HG03064 (cell line): ENCODE results near the gene TTLL11.

Source experiments
- ATAC-seq: cut with Tn5 transposase; IDR thresholded peaks from one replicate; pipeline ENCODE4 v1.9.1; 2021; ENCODE audit warnings: low read depth; ENCODE audit not compliant: unreplicated experiment

TTLL11 gene

DNA sequence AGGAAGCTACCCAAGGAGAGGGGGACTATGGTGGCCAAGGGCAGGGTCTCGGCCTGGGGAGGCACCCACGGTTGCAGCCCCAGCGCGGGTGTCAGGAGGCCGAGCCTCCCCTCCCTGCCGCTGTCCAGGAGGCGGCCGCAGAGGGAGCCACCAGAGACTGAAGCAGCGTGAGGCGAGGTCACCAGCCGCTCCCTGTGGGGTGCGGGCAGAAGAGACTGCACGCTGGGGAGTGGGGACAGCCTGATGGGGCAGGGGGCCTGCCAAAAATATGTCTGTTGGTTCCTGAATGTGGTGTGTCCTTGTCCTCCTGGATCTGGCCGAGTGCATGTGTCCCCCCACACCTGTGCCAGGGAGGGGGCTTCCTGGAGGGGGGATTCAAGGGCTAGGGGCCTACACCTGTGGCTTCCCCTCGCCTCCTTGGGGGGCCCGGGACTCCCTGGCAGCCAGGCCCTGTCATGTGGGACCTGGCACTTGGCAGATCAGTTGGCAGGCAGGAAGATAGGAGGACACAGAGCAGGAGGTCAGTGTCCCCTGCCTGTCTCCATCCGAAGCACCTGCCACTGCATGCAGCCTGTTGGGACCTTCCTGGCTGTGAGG lies 310.5 kb downstream of the TTLL11 start:
- ATAC-seq = no peak

DNA sequence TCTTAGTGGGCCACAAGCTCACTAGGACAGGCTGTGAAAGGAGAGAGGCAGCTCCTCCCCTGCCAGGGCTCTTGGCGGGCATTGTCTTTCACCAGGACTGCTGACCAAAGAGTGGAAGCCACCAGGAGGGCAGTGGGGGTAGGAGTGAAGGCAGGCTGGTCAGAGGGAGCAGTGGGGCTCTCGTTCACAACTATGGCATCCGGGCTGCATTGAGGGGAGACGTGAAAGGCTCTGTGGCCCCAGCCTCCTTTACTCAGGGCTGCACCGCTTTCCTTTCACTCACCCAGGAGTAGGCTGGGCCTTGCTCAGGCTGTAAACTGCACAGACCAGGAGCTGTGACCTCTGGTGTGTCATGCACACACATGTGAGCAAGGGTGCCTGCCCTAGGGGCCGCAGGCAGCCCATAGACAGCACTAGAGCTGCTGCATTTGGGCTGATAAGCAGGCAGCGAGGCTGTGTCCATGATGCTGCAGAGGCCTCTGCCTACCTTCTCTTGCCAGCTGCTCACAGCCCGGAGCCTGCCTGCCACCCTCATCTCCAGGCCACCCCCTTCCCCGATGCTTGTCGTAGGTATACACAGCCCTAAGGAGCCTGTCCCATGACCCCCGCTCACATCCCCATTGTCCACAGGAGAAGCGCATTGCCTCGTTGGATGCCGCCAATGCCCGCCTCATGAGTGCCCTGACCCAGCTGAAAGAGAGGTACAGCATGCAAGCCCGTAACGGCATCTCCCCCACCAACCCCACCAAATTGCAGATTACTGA lies 311.2 kb downstream of the TTLL11 start:
- ATAC-seq = no peak

DNA sequence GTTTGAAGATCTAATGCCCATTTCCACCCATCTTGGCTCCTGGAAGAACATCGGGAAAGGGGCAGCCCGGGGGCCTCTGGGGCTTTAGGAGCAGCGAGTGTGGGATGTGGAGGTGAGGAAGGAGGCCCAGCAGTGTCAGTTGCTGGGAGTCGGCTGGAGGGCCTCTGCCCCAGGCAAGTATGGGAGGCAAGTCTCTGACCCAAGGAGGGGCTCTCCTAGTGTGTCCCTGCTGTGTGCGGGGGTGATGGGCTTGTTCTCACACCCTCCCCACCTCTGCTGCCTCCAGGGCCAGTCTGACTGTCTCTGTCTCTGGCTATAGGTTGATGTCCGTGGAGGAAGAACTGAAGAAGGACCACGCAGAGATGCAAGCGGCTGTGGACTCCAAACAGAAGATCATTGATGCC lies 312.0 kb downstream of the TTLL11 start:
- no peak for ATAC-seq

DNA sequence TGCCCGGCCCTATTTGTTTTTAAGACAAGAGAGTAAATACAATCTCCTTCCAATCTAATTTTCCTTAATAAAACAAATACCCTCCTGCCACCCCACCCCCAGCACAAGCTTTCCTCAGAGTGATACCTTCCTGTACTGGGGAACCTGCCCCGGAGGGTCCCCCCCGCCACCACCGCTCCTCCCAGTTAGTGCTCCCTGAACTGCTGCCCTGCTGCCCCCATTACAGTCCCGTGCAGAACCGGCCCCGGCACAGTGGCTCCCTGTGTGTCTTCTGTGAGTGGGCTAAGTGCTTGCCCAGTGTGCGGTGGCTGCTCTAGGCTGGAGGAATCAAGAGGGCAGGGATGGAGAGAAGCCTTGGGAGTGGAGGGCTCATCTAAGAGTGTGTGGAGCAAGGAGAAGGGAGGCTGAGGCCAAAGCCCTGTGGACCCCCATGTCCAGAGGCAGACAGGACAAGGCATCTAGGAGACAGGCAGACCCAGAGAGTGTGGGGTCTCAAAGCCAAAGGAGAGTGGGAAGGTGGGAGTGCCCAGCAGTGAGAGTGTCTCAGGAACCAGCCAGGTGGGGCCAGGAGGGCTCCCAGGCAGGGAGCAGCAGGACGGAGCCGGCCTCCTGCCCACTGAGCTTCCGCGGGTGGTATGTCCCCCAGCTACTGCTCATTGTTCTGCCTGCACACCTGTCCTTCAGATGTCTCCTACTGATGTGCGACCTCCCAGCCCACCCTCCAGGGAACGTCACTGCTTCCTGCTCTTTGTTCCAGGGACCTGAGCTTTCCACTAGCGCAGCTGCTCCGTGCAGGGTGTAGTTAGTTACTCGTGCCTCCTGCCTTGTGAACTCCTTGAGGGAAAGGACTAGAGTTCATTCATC lies 312.7 kb downstream of the TTLL11 start:
- no peak for ATAC-seq

DNA sequence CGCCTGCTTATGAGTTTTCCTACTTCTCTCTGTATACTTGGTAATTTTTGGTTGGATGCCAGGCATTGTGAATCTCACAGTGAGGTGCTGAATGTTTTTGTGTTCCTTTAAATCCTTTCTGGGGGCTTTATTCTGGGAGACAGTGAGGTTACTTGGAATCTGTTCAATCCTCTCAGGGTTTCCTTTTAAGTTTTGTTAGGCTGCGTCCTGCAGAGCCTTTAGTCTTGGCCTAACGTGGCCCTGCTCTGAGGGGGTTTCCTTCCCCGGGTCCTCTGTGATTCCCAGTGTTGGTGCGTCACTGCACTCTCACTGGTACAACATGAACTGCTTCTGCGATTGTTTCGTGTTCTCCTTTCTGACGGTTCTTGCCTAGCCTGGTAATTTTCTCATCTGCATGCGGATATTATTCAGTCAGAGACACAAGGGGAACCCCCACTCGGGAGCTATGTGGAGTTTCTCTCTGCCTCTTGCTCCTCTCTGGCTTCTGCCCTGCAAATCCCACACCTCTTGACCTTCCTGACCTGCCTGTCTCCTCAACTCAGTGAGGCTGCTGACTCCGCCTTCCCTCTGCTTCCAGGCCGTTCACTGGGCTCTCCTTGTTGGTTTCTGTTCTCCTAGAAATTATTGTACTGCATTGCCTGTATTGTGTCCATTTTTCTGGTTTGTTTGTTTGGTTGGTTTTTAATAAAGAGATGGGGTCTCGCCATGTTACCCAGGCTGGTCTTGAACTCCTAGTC lies 313.6 kb downstream of the TTLL11 start:
- ATAC-seq = no peak

DNA sequence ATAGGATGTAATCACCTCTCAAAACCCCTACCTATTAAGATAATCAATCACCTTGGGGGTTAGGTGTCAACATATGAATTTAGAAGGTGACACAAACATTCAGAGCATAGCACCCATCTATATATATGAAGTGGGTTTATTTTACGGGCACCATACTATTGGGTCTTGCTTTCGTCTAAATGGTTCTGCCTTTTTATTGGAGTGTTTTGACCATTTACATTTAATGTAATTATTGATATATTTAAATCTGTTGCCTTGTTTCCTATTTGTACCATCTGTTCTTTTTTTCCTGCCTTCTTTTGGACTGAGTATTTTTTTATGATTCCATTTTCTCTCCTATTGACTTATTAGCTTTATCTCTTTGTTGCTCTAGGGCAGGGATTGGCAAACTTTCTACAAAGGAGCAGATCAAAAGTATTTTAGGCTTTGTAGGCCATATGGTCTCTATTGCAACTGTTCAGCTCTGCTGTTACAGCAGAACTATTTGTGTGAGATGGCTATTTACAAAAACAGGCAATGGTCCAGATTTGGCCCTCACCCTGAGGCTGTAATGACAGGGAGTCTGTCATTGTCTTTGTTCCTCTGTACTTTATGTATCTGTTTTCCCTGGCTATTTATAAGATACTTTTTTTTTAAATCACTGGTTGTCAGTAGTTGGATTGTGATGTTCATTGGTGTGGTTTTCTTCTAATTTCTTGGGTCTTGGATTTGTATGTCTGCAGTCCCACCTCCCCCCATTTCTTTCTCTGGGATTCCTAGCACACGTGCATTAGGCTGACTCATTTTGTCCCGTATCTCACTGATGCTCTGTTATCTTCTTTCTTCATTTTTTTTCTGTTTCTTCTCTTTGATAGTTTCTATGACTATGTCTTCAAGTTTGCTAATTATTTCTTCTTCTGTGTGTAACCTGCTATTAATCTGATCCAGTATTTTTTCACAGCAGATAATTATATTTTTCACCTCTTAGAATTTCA lies 314.6 kb downstream of the TTLL11 start:
- no peak for ATAC-seq

DNA sequence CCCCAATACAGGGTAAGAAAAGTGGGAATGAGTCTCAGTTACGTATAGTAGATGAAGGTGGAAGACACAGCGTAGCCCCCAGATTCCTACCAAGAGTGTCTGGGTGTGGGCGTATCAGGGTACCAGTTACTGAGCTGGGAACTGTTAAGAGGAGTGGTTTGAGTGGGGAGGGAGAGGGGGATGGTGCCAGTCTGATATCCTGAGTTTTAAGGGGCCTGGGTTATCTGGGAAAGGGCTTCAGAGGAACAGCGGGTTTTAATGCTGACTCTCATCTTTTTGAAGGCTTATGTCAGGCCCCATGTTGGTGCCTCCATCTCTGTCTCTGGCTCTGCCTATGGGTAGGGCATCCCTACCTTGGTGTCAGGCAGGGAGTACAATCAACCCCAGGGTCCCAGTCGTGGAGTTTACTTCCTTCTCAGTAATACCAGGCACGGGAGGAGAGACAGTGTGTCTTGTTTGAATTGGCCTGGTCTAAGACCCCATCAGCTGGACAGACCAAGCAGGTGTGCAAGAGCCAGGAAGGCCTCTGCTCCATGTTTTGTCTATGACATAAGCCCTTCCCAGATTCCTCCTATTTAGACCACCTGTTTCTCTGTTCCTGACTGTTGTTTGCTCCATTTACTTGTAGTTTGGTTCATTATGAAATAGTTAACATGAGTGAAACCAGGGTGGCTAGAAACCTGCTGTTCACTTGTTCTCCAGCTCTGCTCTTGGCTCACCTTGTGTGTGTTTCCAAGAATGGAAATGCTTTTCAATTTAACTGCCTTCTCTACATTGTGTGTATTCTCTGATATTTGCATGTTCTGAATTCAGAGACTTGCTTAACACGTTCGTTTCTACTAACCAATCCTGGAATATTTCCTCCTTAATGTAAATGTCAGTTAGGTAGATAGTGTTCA lies 316.1 kb downstream of the TTLL11 start:
- no peak for ATAC-seq

DNA sequence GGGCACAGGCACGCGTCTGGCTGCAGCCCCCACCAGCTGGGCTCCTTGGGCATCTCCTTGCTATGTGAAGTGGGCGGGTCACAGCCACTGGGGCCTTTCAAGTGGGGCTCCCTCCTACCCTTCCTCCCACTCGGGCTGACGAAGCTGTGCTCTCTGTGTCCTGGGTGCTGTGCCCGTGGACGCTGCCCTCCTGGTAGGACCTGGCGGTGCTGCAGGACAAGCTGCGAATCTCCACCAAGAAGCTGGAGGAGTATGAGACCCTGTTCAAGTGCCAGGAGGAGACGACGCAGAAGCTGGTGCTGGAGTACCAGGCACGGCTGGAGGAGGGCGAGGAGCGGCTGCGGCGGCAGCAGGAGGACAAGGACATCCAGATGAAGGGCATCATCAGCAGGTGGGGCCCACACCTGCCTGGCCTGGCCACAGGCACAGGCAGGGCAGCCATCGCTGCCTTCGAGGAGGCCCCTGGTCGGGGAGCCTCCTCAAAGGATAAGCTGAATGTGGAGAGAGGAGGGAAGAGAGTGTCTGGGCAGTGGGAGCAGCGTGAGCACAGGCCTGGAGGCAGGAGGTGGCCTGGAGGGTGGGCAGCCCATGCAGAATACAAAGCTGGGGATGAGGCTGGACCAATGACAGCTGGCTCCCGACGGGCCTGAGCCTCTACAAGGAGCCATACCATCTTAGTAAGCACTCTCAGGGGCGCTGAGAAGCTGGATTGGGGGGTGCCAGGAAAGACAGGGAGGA lies 316.9 kb downstream of the TTLL11 start:
- no peak for ATAC-seq

DNA sequence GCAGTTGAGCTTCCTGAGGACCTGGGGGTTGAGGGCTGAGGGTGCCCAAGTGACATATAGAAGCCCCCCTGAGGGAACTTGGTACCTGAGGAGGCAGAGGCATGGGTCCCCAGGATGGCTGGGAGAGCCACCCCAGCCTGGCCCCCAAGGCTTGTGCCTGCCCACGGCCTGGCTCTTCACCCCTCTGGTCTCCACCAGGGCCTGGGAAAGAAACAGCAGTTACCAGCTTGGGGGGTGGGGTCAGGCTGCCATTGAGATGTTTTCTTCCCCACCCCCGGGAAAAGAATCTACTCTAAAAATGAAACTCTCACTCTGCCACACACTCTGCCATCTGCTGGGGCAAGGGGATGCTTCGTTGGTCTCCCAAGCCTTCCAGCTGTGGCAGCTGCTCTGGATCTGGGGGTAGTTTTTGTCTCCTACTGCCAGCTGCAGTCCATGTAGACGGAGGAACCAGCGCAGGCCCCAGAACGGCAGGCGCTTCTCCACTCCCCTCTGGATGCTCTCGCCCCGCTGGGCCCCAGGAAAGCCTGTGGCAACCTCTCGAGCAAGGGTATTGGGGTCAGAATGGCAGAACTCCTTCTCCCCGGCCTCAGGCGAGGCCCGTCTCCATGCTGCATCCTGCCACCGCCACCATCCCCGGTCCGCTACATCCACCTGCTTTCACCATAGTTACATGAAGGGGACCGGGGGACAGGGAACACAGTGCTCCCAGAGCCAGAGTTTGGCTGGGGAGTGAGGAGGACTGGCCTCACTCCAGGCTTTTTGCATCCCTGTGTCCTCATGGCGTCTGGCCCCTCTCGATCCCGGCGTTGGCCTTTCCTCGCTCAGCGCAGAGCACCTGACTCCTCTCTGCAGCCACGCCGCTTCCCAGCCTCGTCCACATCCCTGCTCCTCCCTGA lies 318.1 kb downstream of the TTLL11 start:
- no peak for ATAC-seq

DNA sequence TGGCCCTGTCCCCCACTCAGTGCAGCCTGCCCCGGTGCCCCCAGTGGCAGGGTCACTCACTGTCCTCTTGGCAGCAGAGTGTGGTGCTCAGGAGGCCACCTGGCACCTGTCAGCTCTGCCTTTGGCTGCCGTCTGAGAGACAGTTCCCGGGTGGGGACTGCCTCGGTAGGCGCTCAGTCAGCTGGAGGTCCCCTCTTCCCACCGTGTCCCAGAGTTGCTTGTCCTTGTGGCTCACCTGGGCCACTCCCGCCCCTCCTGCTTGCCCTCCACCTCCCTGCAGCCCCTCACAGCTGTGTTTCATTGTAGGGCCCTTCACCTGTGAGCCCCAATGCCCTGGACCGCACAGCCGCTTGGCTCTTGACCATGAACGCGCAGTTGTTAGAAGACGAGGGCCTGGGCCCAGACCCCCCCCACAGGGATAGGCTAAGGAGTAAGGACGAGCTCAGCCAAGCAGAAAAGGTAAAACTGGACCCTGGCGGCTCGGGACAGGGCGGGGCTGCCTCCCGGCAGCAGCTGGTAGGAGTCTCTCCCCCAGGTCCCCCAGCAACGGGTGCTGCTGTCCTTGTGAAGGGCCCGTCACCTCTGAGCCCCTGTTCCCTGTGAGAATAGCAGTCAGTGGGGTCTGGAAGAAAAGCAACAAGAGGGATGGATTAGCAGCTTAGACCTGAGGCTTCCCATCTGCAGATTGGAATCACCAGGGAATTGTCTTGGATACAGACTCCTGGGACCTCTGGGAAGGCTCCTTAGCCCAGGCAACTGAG lies 319.0 kb downstream of the TTLL11 start:
- ATAC-seq = no peak

DNA sequence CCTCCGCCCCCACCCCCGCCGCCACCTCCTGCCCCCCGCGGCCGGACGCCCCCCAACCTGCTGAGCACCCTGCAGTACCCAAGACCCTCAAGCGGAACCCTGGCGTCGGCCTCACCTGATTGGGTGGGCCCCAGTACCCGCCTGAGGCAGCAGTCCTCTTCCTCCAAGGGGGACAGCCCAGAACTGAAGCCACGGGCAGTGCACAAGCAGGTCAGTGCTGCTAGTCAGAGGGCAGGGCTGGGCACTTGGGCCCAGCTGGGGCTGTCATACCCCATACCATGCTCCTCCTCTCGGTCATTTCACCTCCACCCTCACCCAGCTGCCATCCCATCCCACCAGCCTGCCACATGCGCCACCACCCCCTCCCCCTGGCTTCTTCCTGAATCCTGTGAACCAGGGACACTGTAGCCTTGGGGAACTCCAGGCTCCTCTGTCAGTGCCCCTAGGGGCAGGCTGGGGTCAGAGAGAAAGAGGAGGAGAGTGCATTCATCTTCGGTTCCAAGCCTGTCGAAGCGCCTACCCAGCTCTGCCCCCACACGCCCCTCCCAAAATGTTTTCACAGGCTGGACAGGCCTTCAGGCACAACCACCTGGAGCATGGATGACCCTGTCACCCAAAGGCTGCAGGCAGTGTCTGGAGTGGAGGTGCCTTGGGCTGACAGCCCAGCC lies 319.7 kb downstream of the TTLL11 start:
- no peak for ATAC-seq

DNA sequence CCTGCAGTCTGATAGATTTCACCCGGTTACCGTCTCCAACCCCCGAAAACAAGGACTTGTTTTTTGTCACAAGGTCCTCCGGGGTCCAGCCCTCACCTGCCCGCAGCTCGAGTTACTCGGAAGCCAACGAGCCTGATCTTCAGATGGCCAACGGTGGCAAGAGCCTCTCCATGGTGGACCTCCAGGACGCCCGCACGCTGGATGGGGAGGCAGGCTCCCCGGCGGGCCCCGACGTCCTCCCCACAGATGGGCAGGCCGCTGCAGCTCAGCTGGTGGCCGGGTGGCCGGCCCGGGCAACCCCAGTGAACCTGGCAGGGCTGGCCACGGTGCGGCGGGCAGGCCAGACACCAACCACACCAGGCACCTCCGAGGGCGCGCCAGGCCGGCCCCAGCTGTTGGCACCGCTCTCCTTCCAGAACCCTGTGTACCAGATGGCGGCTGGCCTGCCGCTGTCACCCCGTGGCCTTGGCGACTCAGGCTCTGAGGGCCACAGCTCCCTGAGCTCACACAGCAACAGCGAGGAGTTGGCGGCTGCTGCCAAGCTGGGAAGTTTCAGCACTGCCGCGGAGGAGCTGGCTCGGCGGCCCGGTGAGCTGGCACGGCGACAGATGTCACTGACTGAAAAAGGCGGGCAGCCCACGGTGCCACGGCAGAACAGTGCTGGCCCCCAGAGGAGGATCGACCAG lies 320.4 kb downstream of the TTLL11 start:
- no peak for ATAC-seq
